ENCODE measurements around the gene KIF1A.
"Not testable (repeated sequence)": the region's sequence is repeated elsewhere in the genome, so short reads cannot be mapped to it uniquely, and the experiment has no call there.

KIF1A gene

GRCh38 chr2:240847817-240848216 lies 27.8 kb upstream of the KIF1A start:
- no peak for DNase-seq (ENCODE audit: low read depth)
- no peak overlapping the region for H3K4me3 ChIP-seq (ENCODE audit: low read depth, low read length)

DNA sequence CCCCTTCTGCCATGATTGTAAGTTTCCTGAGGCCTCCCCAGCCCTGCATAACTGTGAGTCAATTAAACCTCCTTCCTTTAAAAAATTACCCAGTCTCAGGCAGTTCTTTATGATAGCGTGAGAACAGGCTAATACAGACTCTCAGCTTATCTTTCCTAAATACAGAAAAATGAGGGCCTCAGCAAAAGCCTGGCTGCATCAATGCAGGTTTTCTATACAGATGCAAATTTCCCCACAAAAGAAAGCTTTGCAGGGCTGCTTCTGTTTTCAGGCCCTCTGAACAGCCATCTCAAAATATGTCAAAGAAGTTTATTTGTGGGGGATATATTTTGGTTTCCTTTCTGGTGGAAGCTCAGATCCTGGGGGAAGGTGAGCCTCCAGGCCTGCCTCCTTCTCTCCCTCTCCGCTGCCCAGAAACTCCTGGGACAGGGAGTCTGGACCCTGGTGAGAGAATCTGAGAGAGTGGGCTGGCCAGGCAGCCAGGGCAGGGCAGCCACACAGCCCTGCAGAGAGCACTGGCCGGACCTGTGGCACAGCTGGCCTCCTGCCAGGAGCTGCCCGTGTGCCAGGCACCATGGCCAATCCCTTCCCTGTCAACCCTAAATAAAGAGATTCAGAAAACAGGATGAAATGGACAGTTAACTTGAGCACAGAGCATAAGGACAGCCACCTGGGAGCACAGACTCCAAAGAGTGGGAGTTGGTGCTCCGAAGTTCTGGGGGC lies 27.0 kb upstream of the KIF1A start:
- no peak overlapping the region for H3K4me3 ChIP-seq (ENCODE audit: low read depth, low read length)

GRCh38 chr2:240846309-240846708 lies 26.3 kb upstream of the KIF1A start:
- DNase-seq (ENCODE audit: low read depth); H3K4me3 ChIP-seq (ENCODE audit: low read depth, low read length): not testable (repeated sequence)

More for the DNA sequence above, 27.0 kb upstream of the KIF1A start:
- DNase-seq (ENCODE audit: low read depth) = no peak

GRCh38 chr2:240840435-240841060 lies 20.5 kb upstream of the KIF1A start:
- DNase-seq (ENCODE audit: low read depth) = peak; percentile 11

DNA sequence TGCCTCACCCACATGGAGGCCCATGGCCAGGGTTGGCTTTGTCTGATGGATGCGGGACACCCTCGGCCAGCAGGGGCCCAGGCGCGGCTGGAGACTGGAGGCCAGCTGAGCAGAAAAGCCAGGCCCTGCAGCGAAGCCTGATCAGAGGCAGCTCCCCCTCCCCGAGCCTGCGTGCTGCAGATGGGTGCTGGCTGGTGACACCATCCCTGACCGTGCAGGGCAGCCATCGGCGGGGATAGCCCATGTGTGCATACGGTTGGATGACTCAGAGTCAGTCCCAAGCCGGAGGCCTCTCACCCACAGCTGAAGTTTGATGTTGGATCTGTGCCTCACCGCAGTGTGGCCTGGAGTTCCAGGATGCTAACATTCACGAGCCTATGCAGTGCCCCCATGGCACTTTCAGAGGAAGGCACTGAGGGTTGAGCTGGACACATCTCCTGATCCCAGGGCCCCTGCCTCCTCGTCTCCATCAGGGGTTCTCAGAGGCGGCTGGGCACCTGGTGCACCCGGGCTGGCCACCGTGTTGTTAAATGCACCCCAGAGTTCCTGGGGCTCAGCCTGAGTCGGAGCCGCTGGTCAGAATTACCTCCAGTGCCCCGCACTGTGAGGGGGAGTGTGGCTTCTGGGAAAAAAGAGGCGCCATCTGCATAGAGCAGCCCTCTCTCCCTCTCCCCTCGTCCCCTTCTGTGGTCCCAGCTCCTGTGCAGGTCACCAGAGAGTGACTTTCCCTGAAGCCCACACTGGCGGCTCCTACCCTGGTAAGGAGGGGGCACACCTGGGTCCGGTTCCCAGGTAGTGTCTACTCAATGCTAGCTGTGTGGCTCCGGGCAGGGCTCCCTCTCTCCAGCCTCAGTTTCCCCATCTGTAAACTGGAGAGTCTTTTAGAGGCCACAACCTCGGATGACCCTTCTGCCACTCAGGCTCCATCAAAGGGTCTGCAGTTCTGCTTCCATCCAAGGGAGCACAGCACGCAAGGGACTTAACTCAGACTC lies 19.4 kb upstream of the KIF1A start:
- no peak overlapping the region for H3K4me3 ChIP-seq (ENCODE audit: low read depth, low read length)
- DNase-seq (ENCODE audit: low read depth) = no peak

More at GRCh38 chr2:240840435-240841060, 20.5 kb upstream of the KIF1A start:
- no peak overlapping the region for H3K4me3 ChIP-seq (ENCODE audit: low read depth, low read length)

DNA sequence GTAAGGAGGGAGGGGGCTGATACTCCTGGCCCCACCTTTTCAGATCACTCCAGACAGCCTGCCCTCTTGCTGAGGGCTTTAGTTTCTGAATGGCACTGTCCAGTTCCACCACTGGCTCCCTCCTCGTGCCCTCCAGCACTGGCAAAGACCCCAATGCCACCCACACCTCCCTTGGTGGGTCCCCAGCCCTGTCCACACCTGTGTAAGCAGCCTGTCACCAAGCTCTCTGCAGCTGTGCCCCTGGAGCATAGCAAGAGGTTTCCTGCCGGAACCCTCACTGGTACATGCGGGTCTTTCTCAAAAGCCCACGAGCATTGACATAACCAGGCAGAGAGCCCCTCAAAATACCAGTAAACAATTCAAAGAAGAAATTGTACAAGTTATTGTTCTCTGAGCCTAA lies 17.6 kb upstream of the KIF1A start:
- DNase-seq (ENCODE audit: low read depth) = no peak
- H3K4me3 ChIP-seq (ENCODE audit: low read depth, low read length) = no peak overlapping the region

DNA sequence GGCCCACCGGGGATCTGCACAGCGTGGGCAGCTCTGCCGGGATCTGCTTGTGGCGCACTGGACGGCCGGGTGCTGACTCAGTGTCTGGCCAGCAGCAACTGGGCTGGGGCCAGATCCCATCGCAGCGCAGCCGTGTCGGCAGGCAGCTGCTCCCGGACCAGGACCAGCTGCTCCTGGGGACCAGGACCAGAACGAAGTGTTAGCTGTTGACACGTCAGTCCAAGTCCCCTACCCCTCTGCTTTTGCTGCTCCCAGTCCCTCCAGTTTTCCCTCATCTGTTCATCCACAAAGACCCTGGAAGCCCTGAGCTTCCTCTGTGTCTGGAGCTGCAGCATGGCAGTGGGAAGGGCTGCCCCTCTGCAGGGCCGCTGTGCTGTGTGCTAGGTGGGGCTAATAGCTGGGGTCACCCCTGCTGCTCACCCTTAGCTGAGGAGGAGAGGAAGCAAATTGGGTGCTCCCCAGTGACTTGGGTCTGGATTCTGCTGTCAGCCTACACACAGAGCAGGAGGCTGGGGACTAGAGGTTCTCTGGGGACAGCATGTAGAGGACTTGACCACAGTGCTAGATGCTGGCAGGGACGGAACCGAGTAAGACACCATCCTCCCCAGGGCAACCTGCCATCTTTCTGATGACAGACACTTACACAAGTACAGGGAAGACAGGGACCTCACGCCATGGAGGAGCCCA lies 16.9 kb upstream of the KIF1A start:
- H3K4me3 ChIP-seq (ENCODE audit: low read depth, low read length) = no peak overlapping the region
- peak; percentile 22 for DNase-seq (ENCODE audit: low read depth)

- no peak overlapping the region for H3K4me3 ChIP-seq (ENCODE audit: low read depth, low read length)
Observed at GRCh38 chr2:240835528-240835927, 15.5 kb upstream of the KIF1A start.

GRCh38 chr2:240834377-240834975 lies 14.5 kb upstream of the KIF1A start:
- no peak for DNase-seq (ENCODE audit: low read depth)
- no peak overlapping the region for H3K4me3 ChIP-seq (ENCODE audit: low read depth, low read length)

More at GRCh38 chr2:240835528-240835927, 15.5 kb upstream of the KIF1A start:
- DNase-seq (ENCODE audit: low read depth) = no peak

DNA sequence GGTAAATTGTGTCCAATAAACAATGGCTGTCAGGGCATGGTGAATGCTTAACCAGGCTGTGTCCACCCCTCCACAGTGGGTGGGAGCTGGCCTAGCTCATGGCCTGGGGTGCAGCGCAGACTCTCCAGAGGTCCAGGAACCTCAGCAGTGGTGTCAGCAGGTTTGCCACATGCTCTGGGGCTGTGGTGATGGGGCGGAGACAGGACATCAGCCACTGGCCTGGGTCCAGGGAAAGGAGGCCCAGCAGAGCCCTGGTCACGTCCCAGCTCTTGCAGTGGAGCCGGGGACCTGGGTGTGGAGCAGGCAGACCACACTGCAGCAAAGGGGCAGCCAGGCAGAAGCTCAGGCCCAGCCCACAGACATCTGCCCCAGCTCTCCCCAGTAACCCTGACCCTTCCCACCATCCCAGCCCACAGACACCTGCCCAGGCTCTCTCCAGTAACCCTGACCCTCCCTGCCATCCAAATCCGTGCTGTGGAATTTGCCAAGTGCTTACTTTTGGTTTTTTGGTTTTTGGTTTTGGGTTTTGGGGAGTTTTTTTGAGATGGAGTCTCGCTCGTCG lies 13.8 kb upstream of the KIF1A start:
- no peak overlapping the region for H3K4me3 ChIP-seq (ENCODE audit: low read depth, low read length)
- DNase-seq (ENCODE audit: low read depth) = no peak

DNA sequence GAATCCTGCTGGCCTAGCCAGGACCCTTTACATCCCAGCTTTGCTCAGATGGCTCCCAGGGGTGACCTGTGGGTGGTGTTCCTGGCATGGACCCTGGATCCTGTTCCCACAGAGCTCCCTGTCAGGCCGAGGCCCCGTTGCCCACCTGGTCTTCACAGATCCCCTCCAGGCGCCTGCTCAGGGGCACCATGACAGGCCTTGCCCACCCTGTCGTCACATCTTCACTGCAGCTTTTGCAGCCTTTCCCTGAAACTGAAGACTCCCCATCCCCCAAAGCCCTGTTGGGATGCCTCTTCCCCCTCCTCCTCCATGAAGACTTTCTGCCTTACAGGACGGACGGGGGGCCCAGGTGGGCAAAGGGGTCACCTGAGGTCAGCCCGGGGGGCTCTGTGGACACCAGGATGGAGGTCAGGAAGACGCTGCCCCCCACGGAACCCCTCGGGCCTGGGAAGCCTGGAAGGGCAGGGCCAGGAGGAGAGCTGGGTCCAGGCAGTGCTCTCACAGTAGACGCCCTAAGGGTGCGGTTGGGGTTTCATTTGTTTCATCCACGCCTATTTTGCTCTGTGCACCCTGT lies 13.0 kb upstream of the KIF1A start:
- no peak for DNase-seq (ENCODE audit: low read depth)
- H3K4me3 ChIP-seq (ENCODE audit: low read depth, low read length) = no peak overlapping the region

GRCh38 chr2:240832205-240832727 lies 12.2 kb upstream of the KIF1A start:
- peak; percentile 53 for DNase-seq (ENCODE audit: low read depth)
- H3K4me3 ChIP-seq (ENCODE audit: low read depth, low read length) = peak overlapping the region; percentile 26

DNA sequence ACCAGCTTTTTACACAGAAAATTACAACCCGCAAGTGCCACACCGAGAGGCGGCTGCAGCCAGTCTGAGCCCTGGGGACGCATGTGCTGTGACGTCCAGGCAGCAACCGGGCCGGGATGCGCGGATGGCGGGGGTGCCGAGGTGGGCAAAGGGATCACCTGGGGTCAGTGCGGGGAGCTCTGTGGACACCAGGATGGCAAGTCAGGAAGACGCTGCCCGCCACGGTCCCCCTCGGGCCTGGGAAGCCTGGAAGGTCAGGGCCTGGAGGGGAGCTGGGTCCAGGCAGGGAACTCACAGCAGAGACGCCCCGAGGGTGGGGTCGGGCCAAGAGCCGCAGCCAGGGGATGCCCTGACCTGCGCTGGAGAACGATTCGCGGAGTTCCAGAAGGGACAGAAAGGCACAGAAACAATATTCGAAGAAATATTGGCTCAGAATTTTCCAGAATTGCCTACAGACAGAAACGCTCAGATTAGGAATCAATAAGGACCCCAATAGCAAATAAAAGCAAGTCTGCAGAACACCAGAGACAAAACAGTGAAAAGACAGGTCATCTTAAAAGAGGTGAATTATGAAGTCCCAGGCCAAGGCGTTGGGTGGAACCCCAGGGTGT lies 11.7 kb upstream of the KIF1A start:
- no peak for DNase-seq (ENCODE audit: low read depth)
- H3K4me3 ChIP-seq (ENCODE audit: low read depth, low read length) = peak overlapping the region; percentile 26

DNA sequence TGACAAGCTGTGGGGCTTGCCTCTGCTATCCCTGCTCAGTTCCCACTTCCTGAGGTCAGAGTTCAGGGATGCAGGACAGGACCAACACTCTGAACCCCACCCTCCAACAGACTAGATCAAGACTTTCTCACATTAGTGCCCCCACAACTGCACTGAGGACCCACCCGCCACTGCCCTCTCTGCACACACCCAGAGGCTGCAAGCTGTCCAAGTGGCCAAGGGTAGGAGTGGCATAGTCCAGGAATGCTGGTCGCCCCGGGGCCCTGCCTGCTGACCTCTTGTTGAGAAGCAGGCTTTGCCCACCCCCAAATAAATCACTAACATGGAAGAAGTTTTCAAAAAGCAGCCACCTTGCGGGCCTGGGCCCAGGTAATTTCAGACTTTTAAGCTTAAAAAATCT lies 5.5 kb upstream of the KIF1A start:
- no peak overlapping the region for H3K4me3 ChIP-seq (ENCODE audit: low read depth, low read length)
- no peak for DNase-seq (ENCODE audit: low read depth)

- DNase-seq (ENCODE audit: low read depth) = no peak
Observed at GRCh38 chr2:240823449-240824336, 3.7 kb upstream of the KIF1A start.

GRCh38 chr2:240822280-240822847 lies 2.3 kb upstream of the KIF1A start:
- DNase-seq (ENCODE audit: low read depth) = no peak

More at GRCh38 chr2:240823449-240824336, 3.7 kb upstream of the KIF1A start:
- H3K4me3 ChIP-seq (ENCODE audit: low read depth, low read length) = no peak overlapping the region

GRCh38 chr2:240821429-240821778 lies 1.4 kb upstream of the KIF1A start:
- H3K4me3 ChIP-seq (ENCODE audit: low read depth, low read length) = no peak overlapping the region
- no peak for DNase-seq (ENCODE audit: low read depth)

More at GRCh38 chr2:240822280-240822847, 2.3 kb upstream of the KIF1A start:
- H3K4me3 ChIP-seq (ENCODE audit: low read depth, low read length) = no peak overlapping the region

All from skeletal muscle cell (primary cell).